GM21423 (cell line): ENCODE results near the gene NBPF3.
"Not testable (repeated sequence)": the region's sequence is repeated elsewhere in the genome, so short reads cannot be mapped to it uniquely, and the experiment has no call there.

ENCODE experiments used
- ATAC-seq: cut with Tn5 transposase; IDR thresholded peaks from one replicate; pipeline ENCODE4 v1.9.1; 2021; ENCODE audit warnings: mild to moderate bottlenecking, moderate library complexity; ENCODE audit not compliant: unreplicated experiment

The NBPF3 gene, protein sequence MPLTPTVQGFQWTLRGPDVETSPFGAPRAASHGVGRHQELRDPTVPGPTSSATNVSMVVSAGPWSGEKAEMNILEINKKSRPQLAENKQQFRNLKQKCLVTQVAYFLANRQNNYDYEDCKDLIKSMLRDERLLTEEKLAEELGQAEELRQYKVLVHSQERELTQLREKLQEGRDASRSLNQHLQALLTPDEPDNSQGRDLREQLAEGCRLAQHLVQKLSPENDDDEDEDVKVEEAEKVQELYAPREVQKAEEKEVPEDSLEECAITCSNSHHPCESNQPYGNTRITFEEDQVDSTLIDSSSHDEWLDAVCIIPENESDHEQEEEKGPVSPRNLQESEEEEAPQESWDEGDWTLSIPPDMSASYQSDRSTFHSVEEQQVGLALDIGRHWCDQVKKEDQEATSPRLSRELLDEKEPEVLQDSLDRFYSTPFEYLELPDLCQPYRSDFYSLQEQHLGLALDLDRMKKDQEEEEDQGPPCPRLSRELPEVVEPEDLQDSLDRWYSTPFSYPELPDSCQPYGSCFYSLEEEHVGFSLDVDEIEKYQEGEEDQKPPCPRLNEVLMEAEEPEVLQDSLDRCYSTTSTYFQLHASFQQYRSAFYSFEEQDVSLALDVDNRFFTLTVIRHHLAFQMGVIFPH

GRCh38 chr1:21439721-21440629, at the start of gene NBPF3:
Gene NBPF3, plus strand, starts transcription at chr1:21440137. Its CDS starts 4,950 bp downstream, at chr1:21445087.
- ATAC-seq, result peak; percentile 75

GRCh38 chr1:21391497-21391896, 48.4 kb upstream of the NBPF3 start:
- no peak for ATAC-seq

GRCh38 chr1:21392587-21393263, 47.2 kb upstream of the NBPF3 start:
- no peak for ATAC-seq

GRCh38 chr1:21396516-21396915, 43.4 kb upstream of the NBPF3 start:
- no peak for ATAC-seq

DNA sequence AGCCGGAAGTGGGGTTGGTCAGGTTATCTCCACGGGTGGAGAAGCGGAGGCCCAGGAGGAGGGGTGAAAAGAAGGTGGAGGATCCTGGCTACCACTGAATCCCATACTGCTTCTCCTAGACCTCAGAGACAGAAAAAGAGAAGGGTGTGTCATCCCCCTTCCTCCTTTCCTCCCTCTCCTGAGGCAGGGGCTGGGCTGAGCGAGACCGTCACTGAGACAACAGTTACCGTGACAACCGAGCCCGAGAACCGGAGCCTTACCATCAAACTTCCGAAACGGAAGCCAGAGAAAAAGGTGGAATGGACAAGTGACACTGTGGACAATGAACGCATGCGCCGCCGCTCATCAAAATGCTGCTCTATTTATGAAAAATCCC, 42.1 kb upstream of the NBPF3 start:
- ATAC-seq, result no peak

DNA sequence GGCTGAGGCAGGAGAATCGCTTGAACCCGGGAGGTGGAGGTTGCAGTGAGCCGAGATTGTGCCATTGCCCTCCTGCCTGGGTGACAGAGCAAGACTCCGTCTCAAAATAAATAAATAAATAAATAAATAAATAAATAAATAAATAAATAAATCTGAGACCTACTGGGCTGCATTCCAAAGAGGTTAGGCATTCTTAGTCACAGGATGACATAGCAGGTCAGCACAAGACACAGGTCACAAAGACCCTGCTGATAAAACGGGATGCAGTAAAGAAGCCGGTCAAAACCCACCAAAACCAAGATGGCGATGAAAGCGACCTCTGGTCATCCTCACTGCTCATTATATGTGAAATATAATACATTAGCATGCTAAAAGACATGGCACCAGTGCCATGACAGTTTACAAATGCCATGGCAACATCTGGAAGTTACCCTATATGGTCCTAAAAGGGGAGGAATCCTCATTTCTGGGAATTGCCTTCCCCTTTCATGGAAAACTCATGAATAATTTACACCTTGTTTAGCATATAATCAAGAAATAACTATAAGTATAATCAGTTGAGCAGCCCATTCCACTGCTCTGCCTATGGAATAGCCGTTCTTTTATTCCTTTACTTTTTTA, 38.1 kb upstream of the NBPF3 start:
- not testable (repeated sequence) for ATAC-seq

DNA sequence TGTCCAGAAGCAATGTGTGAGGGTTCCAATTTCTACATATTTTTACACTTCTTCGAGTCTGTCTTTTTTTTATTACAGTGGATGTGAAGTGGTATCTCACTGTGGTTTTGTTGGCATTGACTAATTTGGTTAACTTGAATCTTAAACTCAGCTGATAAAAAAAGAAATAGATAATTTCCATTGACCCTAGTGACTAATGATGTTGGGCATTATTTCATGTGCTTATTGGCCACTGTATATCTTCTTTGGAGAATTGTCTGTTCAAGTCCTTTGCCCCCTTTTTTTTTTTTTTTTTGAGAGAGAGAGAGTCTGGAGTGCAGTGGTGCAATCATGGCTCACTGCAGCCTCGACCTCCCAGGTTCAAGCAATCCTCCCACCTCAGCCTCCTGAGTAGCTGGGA, 33.3 kb upstream of the NBPF3 start:
- no peak for ATAC-seq

GRCh38 chr1:21409897-21410296, 30.0 kb upstream of the NBPF3 start:
- not testable (repeated sequence) for ATAC-seq

GRCh38 chr1:21414015-21414414, 25.9 kb upstream of the NBPF3 start:
- ATAC-seq, result no peak

- ATAC-seq, result not testable (repeated sequence)
Observed at GRCh38 chr1:21420378-21420777, 19.6 kb upstream of the NBPF3 start.

DNA sequence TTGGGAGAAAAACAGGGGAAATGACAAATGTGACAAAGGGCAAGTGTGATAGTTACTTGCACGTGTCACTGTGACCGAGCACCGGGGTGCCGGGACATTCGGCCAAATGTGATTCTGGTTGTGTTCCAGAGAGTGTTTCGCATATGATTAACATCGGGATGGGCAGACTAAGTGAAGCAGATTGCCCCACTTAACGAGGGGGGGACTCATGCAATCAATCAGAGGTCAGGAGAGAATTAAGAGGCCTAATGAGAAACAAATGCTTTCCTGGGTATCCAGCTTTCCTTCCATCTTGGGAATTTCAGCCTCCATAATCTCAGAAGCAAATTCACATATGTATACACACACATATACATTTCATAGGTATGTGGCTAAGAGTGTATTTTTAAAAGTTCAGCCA, 18.6 kb upstream of the NBPF3 start:
- ATAC-seq, result not testable (repeated sequence)

- not testable (repeated sequence) for ATAC-seq
Observed at GRCh38 chr1:21427798-21428480, 12.0 kb upstream of the NBPF3 start.

DNA sequence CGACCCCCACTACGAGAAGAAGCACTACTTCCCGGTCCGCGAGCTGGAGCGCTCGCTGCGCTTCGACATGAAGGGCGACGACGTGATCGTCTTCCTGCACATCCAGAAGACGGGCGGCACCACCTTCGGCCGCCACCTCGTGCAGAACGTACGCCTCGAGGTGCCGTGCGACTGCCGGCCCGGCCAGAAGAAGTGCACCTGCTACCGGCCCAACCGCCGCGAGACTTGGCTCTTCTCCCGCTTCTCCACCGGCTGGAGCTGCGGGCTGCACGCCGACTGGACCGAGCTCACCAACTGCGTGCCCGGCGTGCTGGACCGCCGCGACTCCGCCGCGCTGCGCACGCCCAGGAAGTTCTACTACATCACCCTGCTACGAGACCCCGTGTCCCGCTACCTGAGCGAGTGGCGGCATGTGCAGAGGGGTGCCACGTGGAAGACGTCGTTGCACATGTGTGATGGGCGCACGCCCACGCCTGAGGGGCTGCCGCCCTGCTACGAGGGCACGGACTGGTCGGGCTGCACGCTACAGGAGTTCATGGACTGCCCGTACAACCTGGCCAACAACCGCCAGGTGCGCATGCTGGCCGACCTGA, 11.4 kb upstream of the NBPF3 start:
- ATAC-seq, result not testable (repeated sequence)

DNA sequence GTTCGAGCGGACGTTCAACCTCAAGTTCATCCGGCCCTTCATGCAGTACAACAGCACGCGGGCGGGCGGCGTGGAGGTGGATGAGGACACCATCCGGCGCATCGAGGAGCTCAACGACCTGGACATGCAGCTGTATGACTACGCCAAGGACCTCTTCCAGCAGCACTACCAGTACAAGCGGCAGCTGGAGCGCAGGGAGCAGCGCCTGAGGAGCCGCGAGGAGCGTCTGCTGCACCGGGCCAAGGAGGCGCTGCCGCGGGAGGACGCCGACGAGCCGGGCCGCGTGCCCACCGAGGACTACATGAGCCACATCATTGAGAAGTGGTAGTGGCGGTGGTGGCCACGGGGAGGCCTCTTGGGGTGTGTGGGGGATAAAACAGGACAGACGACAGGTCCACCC, 10.7 kb upstream of the NBPF3 start:
- ATAC-seq, result not testable (repeated sequence)

- ATAC-seq, result not testable (repeated sequence)
Observed at GRCh38 chr1:21430875-21431274, 9.1 kb upstream of the NBPF3 start.

- no peak for ATAC-seq
Observed at GRCh38 chr1:21434394-21434793, 5.5 kb upstream of the NBPF3 start.

GRCh38 chr1:21435646-21436487, 4.1 kb upstream of the NBPF3 start:
- no peak for ATAC-seq
